HEK293 (cell line): Measurements from ENCODE around the gene CAP1.

Experiments used
- CTCF ChIA-PET: fragments of 350-600 bp; formaldehyde crosslinking; extraction: SDS; loops from one replicate; lab custom pipeline; 2021; ENCODE audit warnings: antibody characterized with exemption; lab: Yijun Ruan, JAX
- POLR2A ChIA-PET: fragments of 300-600 bp; formaldehyde crosslinking; extraction: SDS; loops from one replicate; lab custom pipeline; 2020; ENCODE audit warnings: antibody characterized with exemption, inconsistent platforms; lab: Yijun Ruan, JAX
- H3K27ac ChIP-seq: fragments of 200-500 bp; sonication (Bioruptor generic); 2 replicates; pipeline ENCODE4 v1.5.1; 2014; ENCODE audit warnings: low read depth, low read length, control low read depth, inconsistent platforms; ENCODE audit errors: extremely low read depth
- H3K36me3 ChIP-seq, 2 experiments: fragments of 200-500 bp in 1 of 2; sonication (Bioruptor generic) in 1 of 2; 1 replicate in 1 of 2; 2 replicates in 1 of 2; pipeline ENCODE4 v1.5.1; 2014 to 2017; ENCODE audit warnings: inconsistent platforms in 2 of 2, low read length in 2 of 2; ENCODE audit not compliant: control insufficient read depth in 2 of 2, insufficient read depth in 1 of 2
- H3K4me1 ChIP-seq: fragments of 200-500 bp; sonication (Bioruptor generic); 2 replicates; pipeline ENCODE4 v1.5.1; 2014; ENCODE audit warnings: mild to moderate bottlenecking, low read length, inconsistent platforms; ENCODE audit not compliant: control insufficient read depth, insufficient read depth
- H3K4me3 ChIP-seq: 2 replicates; pipeline ENCODE4 v1.5.1; 2011; ENCODE audit warnings: low read depth, mild to moderate bottlenecking, control low read depth, low read length, moderate library complexity
- H3K9me3 ChIP-seq: fragments of 200-500 bp; sonication (Bioruptor generic); 2 replicates; pipeline ENCODE4 v1.5.1; 2014; ENCODE audit warnings: low read depth, low read length, inconsistent platforms; ENCODE audit not compliant: control insufficient read depth, insufficient read depth
- PATZ1 ChIP-seq: fragments of 450-650 bp; formaldehyde crosslinking; IDR thresholded peaks from 2 replicates; pipeline ENCODE4 v1.5.1; 2016; ENCODE audit warnings: missing biosample characterization, missing genetic modification characterization
- PRDM1 ChIP-seq: fragments of 450-650 bp; formaldehyde crosslinking; IDR thresholded peaks from 2 replicates; pipeline ENCODE4; 2016; ENCODE audit warnings: missing biosample characterization, missing genetic modification characterization
- RBAK ChIP-seq: fragments of 450-650 bp; formaldehyde crosslinking; IDR thresholded peaks from 2 replicates; pipeline ENCODE4 v1.5.1; 2016; ENCODE audit warnings: missing biosample characterization, missing genetic modification characterization
- ZBTB48 ChIP-seq: fragments of 450-650 bp; formaldehyde crosslinking; IDR thresholded peaks from 2 replicates; pipeline ENCODE4 v1.5.1; 2016; ENCODE audit warnings: missing biosample characterization, missing genetic modification characterization
- ZBTB7A ChIP-seq: fragments of 450-650 bp; formaldehyde crosslinking; IDR thresholded peaks from 2 replicates; pipeline ENCODE4 v1.5.1; 2016; ENCODE audit warnings: low read depth, missing biosample characterization, missing genetic modification characterization
- ZFP37 ChIP-seq: fragments of 450-650 bp; formaldehyde crosslinking; IDR thresholded peaks from 2 replicates; pipeline ENCODE4 v1.5.1; 2016; ENCODE audit warnings: missing biosample characterization, missing genetic modification characterization
- ZIC2 ChIP-seq: fragments of 450-650 bp; formaldehyde crosslinking; IDR thresholded peaks from 2 replicates; pipeline ENCODE4 v1.5.1; 2016; ENCODE audit warnings: missing biosample characterization, missing genetic modification characterization
- ZNF10 ChIP-seq: fragments of 450-650 bp; formaldehyde crosslinking; IDR thresholded peaks from 2 replicates; pipeline ENCODE4 v1.5.1; 2017; ENCODE audit warnings: missing biosample characterization, missing genetic modification characterization
- ZNF112 ChIP-seq: fragments of 450-650 bp; formaldehyde crosslinking; IDR thresholded peaks from 2 replicates; pipeline ENCODE4 v1.5.0; 2017; ENCODE audit warnings: missing biosample characterization, missing genetic modification characterization
- ZNF19 ChIP-seq: fragments of 450-650 bp; formaldehyde crosslinking; IDR thresholded peaks from 2 replicates; pipeline ENCODE4; 2016; ENCODE audit warnings: missing biosample characterization, missing genetic modification characterization, low read depth
- ZNF202 ChIP-seq: fragments of 450-650 bp; formaldehyde crosslinking; IDR thresholded peaks from 2 replicates; pipeline ENCODE4 v1.5.1; 2016; ENCODE audit warnings: missing biosample characterization, missing genetic modification characterization, borderline replicate concordance
- ZNF248 ChIP-seq: fragments of 450-650 bp; formaldehyde crosslinking; IDR thresholded peaks from 2 replicates; pipeline ENCODE4 v1.5.1; 2017; ENCODE audit warnings: missing biosample characterization, missing genetic modification characterization
- ZNF280D ChIP-seq: fragments of 450-650 bp; formaldehyde crosslinking; IDR thresholded peaks from 2 replicates; pipeline ENCODE4 v1.5.1; 2016; ENCODE audit warnings: missing biosample characterization, missing genetic modification characterization
- ZNF391 ChIP-seq: fragments of 450-650 bp; formaldehyde crosslinking; IDR thresholded peaks from 2 replicates; pipeline ENCODE4 v1.5.1; 2016; ENCODE audit warnings: low read depth, missing biosample characterization, missing genetic modification characterization, borderline replicate concordance
- ZNF549 ChIP-seq: fragments of 450-650 bp; IDR thresholded peaks from 2 replicates; pipeline ENCODE4 v1.5.1; 2018; ENCODE audit warnings: missing biosample characterization, missing genetic modification characterization, mild to moderate bottlenecking, inconsistent platforms, moderate library complexity
- ZNF561 ChIP-seq: fragments of 450-650 bp; IDR thresholded peaks from 2 replicates; pipeline ENCODE4 v1.5.1; 2018; ENCODE audit warnings: missing biosample characterization, missing genetic modification characterization, borderline replicate concordance
- ZNF621 ChIP-seq: fragments of 450-650 bp; formaldehyde crosslinking; IDR thresholded peaks from 2 replicates; pipeline ENCODE4 v1.5.1; 2017; ENCODE audit warnings: missing biosample characterization, missing genetic modification characterization
- ZNF624 ChIP-seq: fragments of 450-650 bp; formaldehyde crosslinking; IDR thresholded peaks from 2 replicates; pipeline ENCODE4 v1.5.1; 2017; ENCODE audit warnings: missing biosample characterization, missing genetic modification characterization
- ZNF626 ChIP-seq: fragments of 450-650 bp; sonication (Bioruptor Pico); formaldehyde crosslinking; IDR thresholded peaks from 2 replicates; pipeline ENCODE4 v1.5.1; 2018; ENCODE audit warnings: missing biosample characterization, missing genetic modification characterization, inconsistent platforms
- ZNF639 ChIP-seq: fragments of 450-650 bp; formaldehyde crosslinking; IDR thresholded peaks from 2 replicates; pipeline ENCODE4 v1.5.1; 2016; ENCODE audit warnings: missing biosample characterization, missing genetic modification characterization
- ZNF670 ChIP-seq: fragments of 450-650 bp; formaldehyde crosslinking; IDR thresholded peaks from 2 replicates; pipeline ENCODE4 v1.5.1; 2016; ENCODE audit warnings: missing biosample characterization, missing genetic modification characterization, low read depth
- ZNF768 ChIP-seq: fragments of 450-650 bp; formaldehyde crosslinking; IDR thresholded peaks from 2 replicates; pipeline ENCODE4 v1.5.1; 2018; ENCODE audit warnings: missing biosample characterization, mild to moderate bottlenecking, missing genetic modification characterization
- ZNF785 ChIP-seq: fragments of 450-650 bp; formaldehyde crosslinking; IDR thresholded peaks from 2 replicates; pipeline ENCODE4 v1.5.1; 2016; ENCODE audit warnings: missing biosample characterization, missing genetic modification characterization
- ZNF791 ChIP-seq: fragments of 450-650 bp; formaldehyde crosslinking; IDR thresholded peaks from 2 replicates; pipeline ENCODE4 v1.5.1; 2016; ENCODE audit warnings: missing biosample characterization, missing genetic modification characterization
- ZNF843 ChIP-seq: fragments of 450-650 bp; formaldehyde crosslinking; IDR thresholded peaks from 2 replicates; pipeline ENCODE4 v1.5.1; 2016; ENCODE audit warnings: missing biosample characterization, missing genetic modification characterization
- TF ChIP-seq, protein P1 (sequence below): fragments of 450-650 bp; formaldehyde crosslinking; IDR thresholded peaks from 2 replicates; pipeline ENCODE4 v1.5.1; 2016; ENCODE audit warnings: missing biosample characterization, missing genetic modification characterization
- TF ChIP-seq, protein P2 (sequence below): fragments of 450-650 bp; formaldehyde crosslinking; IDR thresholded peaks from 2 replicates; pipeline ENCODE4 v1.5.1; 2016; ENCODE audit warnings: missing biosample characterization, missing genetic modification characterization

Gene CAP1

DNA sequence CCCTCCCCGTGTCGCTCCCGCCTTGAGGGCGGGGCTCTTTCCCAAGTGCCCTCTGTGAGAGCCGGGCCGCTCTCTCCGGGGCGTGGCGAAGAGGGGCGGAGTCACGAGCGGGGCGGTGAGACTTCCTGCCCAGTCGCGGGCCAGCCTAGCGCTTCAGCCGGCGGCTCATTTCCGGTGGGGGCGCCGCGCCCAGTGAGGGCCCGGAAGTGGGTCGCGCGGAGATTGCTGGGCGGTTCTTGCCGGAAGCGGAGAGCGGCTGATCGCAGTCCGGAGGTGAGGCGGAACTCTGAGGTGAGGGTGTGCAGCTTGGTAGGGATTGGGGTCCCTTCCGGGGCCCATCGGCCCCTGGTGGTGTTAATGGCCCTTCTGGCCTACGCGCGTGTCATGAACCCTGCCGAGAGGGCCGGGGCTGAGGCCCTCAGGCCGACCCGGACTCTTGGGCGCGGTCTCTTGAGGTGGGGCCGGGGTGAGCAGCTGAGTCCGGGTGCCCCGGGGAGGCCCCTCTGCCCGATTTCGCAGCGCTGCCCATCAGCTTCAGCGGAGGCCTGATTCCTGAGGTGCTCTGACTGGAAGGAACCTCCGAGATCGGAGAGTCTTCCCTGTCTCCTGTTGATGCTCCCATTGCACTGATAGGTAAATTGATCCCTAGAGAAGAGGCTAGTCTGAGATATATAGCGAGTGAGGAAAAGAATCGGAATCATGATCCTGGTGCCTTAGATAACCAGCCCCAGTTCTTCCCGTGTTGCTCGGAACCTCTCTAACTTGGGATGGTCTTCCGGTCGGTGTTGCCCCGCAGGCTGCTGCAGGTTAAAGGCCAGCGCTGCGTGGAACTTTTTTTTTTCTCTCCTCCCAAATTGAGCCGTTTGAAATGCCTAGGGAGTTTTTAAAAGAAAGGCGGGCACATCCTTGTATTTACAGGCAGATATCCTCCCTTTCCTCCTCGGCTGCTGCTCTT lies at the start of gene CAP1:
TSS of gene CAP1 (plus strand) at position 219 of the 955 bp plus-strand sequence. CDS start 18,618 bp downstream, outside the sequence.
- peak within 1 kb of the TSS; percentile 86 for H3K27ac ChIP-seq
- no peaks in the 10 kb centered on the region for H3K4me1 ChIP-seq
- H3K4me3 ChIP-seq: peak within 1 kb of the TSS; percentile 95
- POLR2A ChIA-PET: interaction anchor here (0.5 to 1.0 kb wide), 9 partner anchors 9 to 1107 kb away, joined by 3 to 4 read pairs (median 3); partner anchors contain the start of genes MYCL and ZMPSTE24
- no peaks in the 10 kb centered on the region for H3K9me3 ChIP-seq
- peaks cover 0 to 23% of the 10 kb centered on the region in 2 experiments for H3K36me3 ChIP-seq
- CTCF ChIA-PET: interaction anchor here (0.6 to 1.7 kb wide), 3 partner anchors 9 to 245 kb away, joined by 3 to 7 read pairs (median 5); no protein-coding TSS in a partner anchor
- TF ChIP-seq ZNF670 (tag by site-specific recombination): no peak
- TF ChIP-seq ZNF785 (tag by site-specific recombination): peak; percentile 56; the same call in 1 of the 2 replicates
- peak; percentile 23; the same call in 1 of the 2 replicates for TF ChIP-seq ZNF843 (tag by site-specific recombination)
- TF ChIP-seq ZNF549 (tag by site-specific recombination): no peak
- TF ChIP-seq ZNF639 (tag by site-specific recombination): no peak
- TF ChIP-seq PRDM1 (tag by site-specific recombination): no peak
- TF ChIP-seq ZFP37 (tag by site-specific recombination): 0 out of 2 replicates have a peak, but pooled peaks have one; percentile 47
- no peak for TF ChIP-seq ZNF561
- TF ChIP-seq ZBTB7A (tag by site-specific recombination): 0 out of 2 replicates have a peak, but pooled peaks have one; percentile 27
- peak; percentile 95 for TF ChIP-seq PATZ1 (tag by site-specific recombination)
- TF ChIP-seq ZNF10 (tag by site-specific recombination): peak; percentile 11; the same call in 1 of the 2 replicates
- no peak for TF ChIP-seq ZNF624
- no peak for TF ChIP-seq ZNF391 (tag by site-specific recombination)
- TF ChIP-seq, protein P1, sequence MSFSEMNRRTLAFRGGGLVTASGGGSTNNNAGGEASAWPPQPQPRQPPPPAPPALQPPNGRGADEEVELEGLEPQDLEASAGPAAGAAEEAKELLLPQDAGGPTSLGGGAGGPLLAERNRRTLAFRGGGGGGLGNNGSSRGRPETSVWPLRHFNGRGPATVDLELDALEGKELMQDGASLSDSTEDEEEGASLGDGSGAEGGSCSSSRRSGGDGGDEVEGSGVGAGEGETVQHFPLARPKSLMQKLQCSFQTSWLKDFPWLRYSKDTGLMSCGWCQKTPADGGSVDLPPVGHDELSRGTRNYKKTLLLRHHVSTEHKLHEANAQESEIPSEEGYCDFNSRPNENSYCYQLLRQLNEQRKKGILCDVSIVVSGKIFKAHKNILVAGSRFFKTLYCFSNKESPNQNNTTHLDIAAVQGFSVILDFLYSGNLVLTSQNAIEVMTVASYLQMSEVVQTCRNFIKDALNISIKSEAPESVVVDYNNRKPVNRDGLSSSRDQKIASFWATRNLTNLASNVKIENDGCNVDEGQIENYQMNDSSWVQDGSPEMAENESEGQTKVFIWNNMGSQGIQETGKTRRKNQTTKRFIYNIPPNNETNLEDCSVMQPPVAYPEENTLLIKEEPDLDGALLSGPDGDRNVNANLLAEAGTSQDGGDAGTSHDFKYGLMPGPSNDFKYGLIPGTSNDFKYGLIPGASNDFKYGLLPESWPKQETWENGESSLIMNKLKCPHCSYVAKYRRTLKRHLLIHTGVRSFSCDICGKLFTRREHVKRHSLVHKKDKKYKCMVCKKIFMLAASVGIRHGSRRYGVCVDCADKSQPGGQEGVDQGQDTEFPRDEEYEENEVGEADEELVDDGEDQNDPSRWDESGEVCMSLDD (tag by site-specific recombination): peak; percentile 38; the same call in 1 of the 2 replicates
- no peak for TF ChIP-seq ZNF791
- no peak for TF ChIP-seq ZNF19 (tag by site-specific recombination)
- TF ChIP-seq ZNF626 (tag by site-specific recombination): no peak; the same call in 1 of the 2 replicates
- no peak for TF ChIP-seq ZNF112 (tag by site-specific recombination)
- TF ChIP-seq ZNF248 (tag by site-specific recombination): no peak
- TF ChIP-seq ZNF768: peak; percentile 96
- no peak for TF ChIP-seq ZNF621
- TF ChIP-seq ZBTB48 (tag by site-specific recombination): peak; percentile 71
- TF ChIP-seq, protein P2, sequence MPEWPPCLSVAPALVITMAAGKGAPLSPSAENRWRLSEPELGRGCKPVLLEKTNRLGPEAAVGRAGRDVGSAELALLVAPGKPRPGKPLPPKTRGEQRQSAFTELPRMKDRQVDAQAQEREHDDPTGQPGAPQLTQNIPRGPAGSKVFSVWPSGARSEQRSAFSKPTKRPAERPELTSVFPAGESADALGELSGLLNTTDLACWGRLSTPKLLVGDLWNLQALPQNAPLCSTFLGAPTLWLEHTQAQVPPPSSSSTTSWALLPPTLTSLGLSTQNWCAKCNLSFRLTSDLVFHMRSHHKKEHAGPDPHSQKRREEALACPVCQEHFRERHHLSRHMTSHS (tag by site-specific recombination): no peak
- no peak for TF ChIP-seq RBAK (tag by site-specific recombination)
- no peak for TF ChIP-seq ZNF202 (tag by site-specific recombination)
- 0 out of 2 replicates have a peak, but pooled peaks have one; percentile 35 for TF ChIP-seq ZNF280D (tag by site-specific recombination)
- TF ChIP-seq ZIC2 (tag by site-specific recombination): no peak
